ENCODE data around the gene ACAN.

ACAN gene

GRCh38 chr15:88803241-88803919 is at the start of gene ACAN:
TSS of gene ACAN (plus strand) at chr15:88803436. CDS start at chr15:88836207, 32,771 bp downstream.
- no peak for DNase-seq

- no peak for DNase-seq
Observed at GRCh38 chr15:88756521-88756920, 46.7 kb upstream of the ACAN start.

- no peak for DNase-seq
Observed at GRCh38 chr15:88756921-88757320, 46.3 kb upstream of the ACAN start.

GRCh38 chr15:88759872-88760271 is 43.4 kb upstream of the ACAN start:
- DNase-seq: no peak

- no peak for DNase-seq
Observed at GRCh38 chr15:88764448-88764847, 38.8 kb upstream of the ACAN start.

- no peak for DNase-seq
Observed at GRCh38 chr15:88765212-88765611, 38.0 kb upstream of the ACAN start.

GRCh38 chr15:88769161-88769971 is 33.9 kb upstream of the ACAN start:
- DNase-seq: no peak

- no peak for DNase-seq
Observed at GRCh38 chr15:88775776-88776175, 27.5 kb upstream of the ACAN start.

GRCh38 chr15:88776646-88777045 is 26.6 kb upstream of the ACAN start:
- no peak for DNase-seq

- DNase-seq: no peak
Observed at GRCh38 chr15:88779944-88780343, 23.3 kb upstream of the ACAN start.

GRCh38 chr15:88782465-88782864 is 20.8 kb upstream of the ACAN start:
- no peak for DNase-seq

GRCh38 chr15:88785217-88785616 is 18.0 kb upstream of the ACAN start:
- DNase-seq: no peak

GRCh38 chr15:88788036-88788435 is 15.2 kb upstream of the ACAN start:
- no peak for DNase-seq

GRCh38 chr15:88788816-88789215 is 14.4 kb upstream of the ACAN start:
- DNase-seq: no peak

- DNase-seq: no peak
Observed at GRCh38 chr15:88790486-88790885, 12.8 kb upstream of the ACAN start.

- no peak for DNase-seq
Observed at GRCh38 chr15:88791637-88792036, 11.6 kb upstream of the ACAN start.

GRCh38 chr15:88792342-88793282 is 10.6 kb upstream of the ACAN start:
- DNase-seq: no peak

GRCh38 chr15:88794001-88794400 is 9.2 kb upstream of the ACAN start:
- no peak for DNase-seq

- DNase-seq: no peak
Observed at GRCh38 chr15:88797663-88798339, 5.4 kb upstream of the ACAN start.

- DNase-seq: no peak
Observed at GRCh38 chr15:88799341-88799740, 3.9 kb upstream of the ACAN start.

- DNase-seq: no peak
Observed at GRCh38 chr15:88800026-88800425, 3.2 kb upstream of the ACAN start.

GRCh38 chr15:88800738-88801137 is 2.5 kb upstream of the ACAN start:
- DNase-seq: no peak
